SK-N-SH (cell line): ENCODE data around the gene CA10. TPM values are rescaled to one million over a fixed set of nuclear protein-coding genes. Genes with fewer than 3 reads are reported as not detected.

Experiments
- CTCF ChIA-PET: fragments of 300-600, 350-600 bp; formaldehyde crosslinking; extraction: SDS; loops from one replicate; lab custom pipeline; 2021; lab: Yijun Ruan, JAX
- POLR2A ChIA-PET: fragments of 350-600 bp; sonication (Branson Sonifier 250); formaldehyde crosslinking; extraction: SDS; loops from one replicate; lab custom pipeline; 2020; ENCODE audit warnings: antibody characterized with exemption, inconsistent platforms; lab: Yijun Ruan, JAX
- DNase-seq: peaks from one replicate; pipeline ENCODE4 v3.0.0; 2012
- H2AFZ ChIP-seq: fragments of 200-600 bp; sonication (generic); 2 replicates; pipeline ENCODE4 v1.8.1; 2016; ENCODE audit warnings: antibody characterized with exemption, mild to moderate bottlenecking, low read depth
- H3F3A ChIP-seq: fragments of 200-600 bp; sonication (generic); replicated peaks from 2 replicates; pipeline ENCODE3; 2016; ENCODE audit warnings: antibody characterized with exemption, mild to moderate bottlenecking; ENCODE audit not compliant: insufficient read depth
- H3K27ac ChIP-seq, 2 experiments: fragments of 200-500 bp in 1 of 2; fragments of 200-600 bp in 1 of 2; sonication (Bioruptor generic) in 1 of 2; sonication (generic), shearing (Covaris generic) in 1 of 2; 2 replicates each; pipeline versions ENCODE4 v1.5.1 to v1.6.1; 2014 to 2016; ENCODE audit warnings: low read depth in 2 of 2, inconsistent platforms in 1 of 2, low read length in 1 of 2, mild to moderate bottlenecking in 1 of 2, mixed read lengths in 1 of 2
- H3K27me3 ChIP-seq: fragments of 200-600 bp; sonication (generic), shearing (Covaris generic); 2 replicates; pipeline ENCODE4 v1.6.1; 2016; ENCODE audit warnings: mixed run types; ENCODE audit not compliant: insufficient read depth
- H3K36me3 ChIP-seq, 2 experiments: fragments of 200-500 bp in 1 of 2; fragments of 200-600 bp in 1 of 2; sonication (Bioruptor generic) in 1 of 2; sonication (generic) in 1 of 2; replicated peaks in 1 of 2; 2 replicates each; pipeline versions ENCODE3 to v1.5.1; 2014 to 2016; ENCODE audit warnings: low read length in 1 of 2, mild to moderate bottlenecking in 1 of 2; ENCODE audit not compliant: insufficient read depth in 2 of 2, control insufficient read depth in 1 of 2
- H3K4me1 ChIP-seq, 2 experiments: fragments of 200-500 bp in 1 of 2; fragments of 200-600 bp in 1 of 2; sonication (Bioruptor generic) in 1 of 2; sonication (generic), shearing (Covaris generic) in 1 of 2; 2 replicates each; pipeline versions ENCODE4 v1.5.1 to v1.6.1; 2014 to 2016; ENCODE audit warnings: low read depth in 1 of 2, low read length in 1 of 2, mixed run types in 1 of 2; ENCODE audit not compliant: insufficient read depth in 2 of 2, control insufficient read depth in 1 of 2
- H3K4me2 ChIP-seq: fragments of 200-600 bp; sonication (generic), shearing (Covaris generic); 2 replicates; pipeline ENCODE4 v1.6.1; 2017; ENCODE audit warnings: mixed run types
- H3K4me3 ChIP-seq, 2 experiments: fragments of 200-500 bp in 1 of 2; fragments of 200-600 bp in 1 of 2; sonication (Bioruptor generic) in 1 of 2; sonication (generic), shearing (Covaris generic) in 1 of 2; 2 replicates each; pipeline versions ENCODE4 v1.5.1 to v1.8.1; 2014 to 2016; ENCODE audit warnings: low read depth in 2 of 2, inconsistent platforms in 1 of 2, low read length in 1 of 2, mild to moderate bottlenecking in 1 of 2, mixed read lengths in 1 of 2, moderate library complexity in 1 of 2
- H3K79me2 ChIP-seq: fragments of 200-600 bp; sonication (generic); 2 replicates; pipeline ENCODE4 v1.8.1; 2017; ENCODE audit warnings: mild to moderate bottlenecking; ENCODE audit not compliant: insufficient read depth
- H3K9ac ChIP-seq: fragments of 200-600 bp; sonication (generic); 2 replicates; pipeline ENCODE4 v1.6.1; 2017; ENCODE audit warnings: mixed run types
- H3K9me2 ChIP-seq: fragments of 200-600 bp; sonication (generic); 2 replicates; pipeline ENCODE4 v1.6.1; 2017; ENCODE audit warnings: mixed run types
- H3K9me3 ChIP-seq: fragments of 200-600 bp; sonication (generic); 2 replicates; pipeline ENCODE4 v1.6.1; 2017; ENCODE audit warnings: mixed run types, mild to moderate bottlenecking, moderate library complexity
- H4K20me1 ChIP-seq: fragments of 200-600 bp; sonication (generic); 2 replicates; pipeline ENCODE4 v1.6.1; 2017; ENCODE audit warnings: mild to moderate bottlenecking, mixed run types; ENCODE audit not compliant: insufficient read depth
- CHD2 ChIP-seq: fragments of 150-350 bp; IDR thresholded peaks from 2 replicates; pipeline ENCODE4 v1.6.1; 2018; ENCODE audit warnings: low read length; ENCODE audit not compliant: partially characterized antibody
- ELF1 ChIP-seq: IDR thresholded peaks from 2 replicates; pipeline ENCODE4 v1.4.0; 2012
- EP300 ChIP-seq, 2 experiments: IDR thresholded peaks; 2 replicates each; pipeline versions ENCODE4 v1.4.0 to v1.6.1; 2012; ENCODE audit warnings: borderline replicate concordance in 1 of 2, low read depth in 1 of 2, low read length in 1 of 2
- EZH2phosphoT487 ChIP-seq: fragments of 200-600 bp; sonication (generic); IDR thresholded peaks from 2 replicates; pipeline ENCODE4 v1.6.1; 2017; ENCODE audit warnings: low read depth, mixed run types, mild to moderate bottlenecking, antibody characterized with exemption, moderate library complexity, borderline replicate concordance
- FOXM1 ChIP-seq: IDR thresholded peaks from 2 replicates; pipeline ENCODE4 v1.4.0; 2012; ENCODE audit warnings: low read depth, mild to moderate bottlenecking
- GABPA ChIP-seq: IDR thresholded peaks from 2 replicates; pipeline ENCODE4 v1.4.0; 2012; ENCODE audit warnings: low read depth, mild to moderate bottlenecking
- GATA2 ChIP-seq: sonication (generic); formaldehyde crosslinking; IDR thresholded peaks from 2 replicates; pipeline ENCODE4 v1.5.0; 2020; ENCODE audit warnings: mild to moderate bottlenecking, missing genetic modification reagents
- JUND ChIP-seq: IDR thresholded peaks from 2 replicates; pipeline ENCODE4 v1.4.0; 2012
- MEF2A ChIP-seq: IDR thresholded peaks from 2 replicates; pipeline ENCODE4 v1.4.0; 2012; ENCODE audit warnings: low read depth, borderline replicate concordance
- MXI1 ChIP-seq: IDR thresholded peaks from 2 replicates; pipeline ENCODE4 v1.6.1; 2012; ENCODE audit warnings: mild to moderate bottlenecking, low read depth, low read length, improper control_type of control experiment
- NFIC ChIP-seq: IDR thresholded peaks from 2 replicates; pipeline ENCODE4 v1.4.0; 2012; ENCODE audit warnings: borderline replicate concordance
- RCOR1 ChIP-seq: fragments of 150-350 bp; IDR thresholded peaks from 2 replicates; pipeline ENCODE4 v1.6.1; 2017; ENCODE audit warnings: antibody characterized with exemption, low read length
- RFX5 ChIP-seq: IDR thresholded peaks from 2 replicates; pipeline ENCODE4 v1.6.1; 2012; ENCODE audit warnings: mild to moderate bottlenecking, improper control_type of control experiment, low read length
- SMC3 ChIP-seq: IDR thresholded peaks from 2 replicates; pipeline ENCODE4 v1.6.1; 2012; ENCODE audit warnings: low read depth, low read length, improper control_type of control experiment
- TCF12 ChIP-seq: IDR thresholded peaks from 2 replicates; pipeline ENCODE4 v1.4.0; 2012
- TEAD4 ChIP-seq: IDR thresholded peaks from 2 replicates; pipeline ENCODE4 v1.4.0; 2012; ENCODE audit warnings: mild to moderate bottlenecking, borderline replicate concordance; ENCODE audit not compliant: insufficient read depth
- YY1 ChIP-seq: IDR thresholded peaks from 2 replicates; pipeline ENCODE4 v1.4.0; 2012; ENCODE audit warnings: low read depth, mild to moderate bottlenecking
- WGBS: methylation state at CpG from one replicate; pipeline ENCODE4 v1.1.6; 2017; ENCODE audit warnings: low lambda C conversion rate; 5-methylcytosine and 5-hydroxymethylcytosine counted together
- polyA plus RNA-seq, 3 experiments: library from polyadenylated mRNA; depleted of rRNA; stranded (reverse); fragments of >200 nt; gene quantifications; 2 replicates each; pipeline ENCODE4 v1.2.3, GENCODE V29; 2012
- TF ChIP-seq, protein P1 (sequence below): IDR thresholded peaks from 2 replicates; pipeline ENCODE4; 2012
- TF ChIP-seq, protein P2 (sequence below): IDR thresholded peaks from 2 replicates; pipeline ENCODE4 v1.4.0; 2012; ENCODE audit warnings: low read depth, borderline replicate concordance
- TF ChIP-seq, protein P3 (sequence below): fragments of 150-350 bp; IDR thresholded peaks from 2 replicates; pipeline ENCODE4 v1.6.1; 2017; ENCODE audit warnings: antibody characterized with exemption, low read length, low read depth, borderline replicate concordance
- TF ChIP-seq, protein P4 (sequence below): IDR thresholded peaks from 2 replicates; pipeline ENCODE4 v1.6.1; 2012; ENCODE audit warnings: mild to moderate bottlenecking, low read depth, low read length, moderate library complexity

Gene CA10
- polyA plus RNA-seq, 1 of the 3 experiments (the other 2 are of a cell fraction) = not detected

DNA sequence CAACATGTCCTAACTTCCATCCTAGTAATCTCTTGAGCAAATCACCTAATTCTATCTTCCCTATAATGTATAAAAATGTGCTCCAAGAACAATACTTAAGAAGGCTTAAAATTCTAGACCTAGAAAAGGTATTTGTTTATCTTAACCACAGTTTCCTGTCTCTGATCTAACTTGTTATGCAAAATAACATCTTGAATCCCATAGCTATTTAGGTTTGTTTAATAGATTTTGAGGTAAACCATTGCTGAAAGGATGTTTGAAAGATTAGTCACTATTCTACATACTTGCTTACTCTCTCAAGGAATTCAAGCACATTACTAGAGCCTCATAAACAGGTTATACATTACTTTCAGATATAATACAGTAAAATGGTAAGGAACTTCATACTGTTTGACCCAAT lies 13.0 kb downstream of the CA10 start:
- TF ChIP-seq TCF12 = no peak
- no peak for TF ChIP-seq YY1
- TF ChIP-seq RCOR1 = no peak
- no peak for TF ChIP-seq TEAD4
- TF ChIP-seq GABPA = no peak
- TF ChIP-seq ELF1 = no peak
- TF ChIP-seq, protein P1, sequence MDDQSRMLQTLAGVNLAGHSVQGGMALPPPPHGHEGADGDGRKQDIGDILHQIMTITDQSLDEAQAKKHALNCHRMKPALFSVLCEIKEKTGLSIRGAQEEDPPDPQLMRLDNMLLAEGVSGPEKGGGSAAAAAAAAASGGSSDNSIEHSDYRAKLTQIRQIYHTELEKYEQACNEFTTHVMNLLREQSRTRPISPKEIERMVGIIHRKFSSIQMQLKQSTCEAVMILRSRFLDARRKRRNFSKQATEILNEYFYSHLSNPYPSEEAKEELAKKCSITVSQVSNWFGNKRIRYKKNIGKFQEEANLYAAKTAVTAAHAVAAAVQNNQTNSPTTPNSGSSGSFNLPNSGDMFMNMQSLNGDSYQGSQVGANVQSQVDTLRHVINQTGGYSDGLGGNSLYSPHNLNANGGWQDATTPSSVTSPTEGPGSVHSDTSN = no peak
- no peak for TF ChIP-seq RFX5
- TF ChIP-seq, protein P2, sequence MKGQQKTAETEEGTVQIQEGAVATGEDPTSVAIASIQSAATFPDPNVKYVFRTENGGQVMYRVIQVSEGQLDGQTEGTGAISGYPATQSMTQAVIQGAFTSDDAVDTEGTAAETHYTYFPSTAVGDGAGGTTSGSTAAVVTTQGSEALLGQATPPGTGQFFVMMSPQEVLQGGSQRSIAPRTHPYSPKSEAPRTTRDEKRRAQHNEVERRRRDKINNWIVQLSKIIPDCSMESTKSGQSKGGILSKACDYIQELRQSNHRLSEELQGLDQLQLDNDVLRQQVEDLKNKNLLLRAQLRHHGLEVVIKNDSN = no peak
- TF ChIP-seq MXI1 = no peak
- no peak for TF ChIP-seq EP300 (IDR thresholded peaks at IDR 0.05; ENCODE audit: borderline replicate concordance in 1 of 2, low read depth in 1 of 2, low read length in 1 of 2)
- TF ChIP-seq MEF2A = no peak
- no peak for TF ChIP-seq CHD2
- H3K9me2 ChIP-seq = no peaks in the 10 kb centered on the region
- CTCF ChIA-PET = interaction anchor here (1.4 kb wide), 1 partner anchor 11 kb away, joined by 4 read pairs; no protein-coding TSS in a partner anchor
- no peaks in the 10 kb centered on the region for H3F3A ChIP-seq
- no peaks in the 10 kb centered on the region for H3K79me2 ChIP-seq
- H3K36me3 ChIP-seq = no peaks in the 10 kb centered on the region
- H2AFZ ChIP-seq = no peak overlapping the region
- POLR2A ChIA-PET = no interaction called here
- no peaks in the 10 kb centered on the region for H3K27me3 ChIP-seq
- no peaks in the 10 kb centered on the region for H3K9me3 ChIP-seq
- no peak overlapping the region for H3K9ac ChIP-seq
- no peak overlapping the region for H3K4me3 ChIP-seq
- H4K20me1 ChIP-seq = no peaks in the 10 kb centered on the region
- DNase-seq = no peak
- H3K4me1 ChIP-seq = no peaks in the 10 kb centered on the region; a peak in 2 of 4 replicates
- H3K4me2 ChIP-seq = no peak overlapping the region
- no peak overlapping the region for H3K27ac ChIP-seq

DNA sequence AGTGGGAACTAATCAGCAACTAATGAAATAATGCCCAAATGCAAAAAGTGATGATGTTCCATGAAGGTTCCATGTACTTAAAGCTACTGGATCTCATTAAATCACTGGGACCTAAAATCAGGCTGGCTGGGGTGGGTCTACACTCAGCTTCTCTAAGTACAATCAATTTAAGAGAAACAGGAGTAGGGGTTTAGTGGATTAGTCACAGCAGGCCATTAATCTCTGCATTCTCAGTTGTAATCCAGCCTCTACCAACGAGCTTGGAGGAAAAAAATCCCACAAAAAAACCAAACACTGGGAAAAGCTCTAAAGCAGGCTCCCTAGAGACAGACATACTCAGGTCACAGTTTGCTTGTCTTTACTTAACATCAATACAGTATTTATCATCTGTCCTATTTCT lies 15.0 kb downstream of the CA10 start:
- Histone ChIP-seq H3K4me2 (no peak overlapping the region), H3K9me2 (no peaks in the 10 kb centered on the region), H3K9ac (no peak overlapping the region), H4K20me1 (no peaks in the 10 kb centered on the region), H3K9me3 (no peaks in the 10 kb centered on the region), H3K27ac (no peak overlapping the region), H3F3A (no peaks in the 10 kb centered on the region), H3K4me1 (no peaks in the 10 kb centered on the region), H2AFZ (no peak overlapping the region), H3K4me3 (no peak overlapping the region), H3K27me3 (no peaks in the 10 kb centered on the region), H3K36me3 (no peaks in the 10 kb centered on the region), H3K79me2 (no peaks in the 10 kb centered on the region)
- POLR2A ChIA-PET = no interaction called here
- DNase-seq = no peak
- 5% methylated on average over 1 of the region's 1 CpG for WGBS
- CTCF ChIA-PET = interaction anchor here (1.2 to 1.8 kb wide), 3 partner anchors 9 to 37 kb away, joined by 3 to 9 read pairs (median 3); partner anchors contain the start of gene CA10
- TF ChIP-seq JUND (no peak), YY1 (no peak), SMC3 (no peak), GATA2 (CRISPR knock-in tag) (no peak), NFIC (no peak), MEF2A (no peak), EZH2phosphoT487 (no peak), FOXM1 (no peak)
- TF ChIP-seq, protein P3, sequence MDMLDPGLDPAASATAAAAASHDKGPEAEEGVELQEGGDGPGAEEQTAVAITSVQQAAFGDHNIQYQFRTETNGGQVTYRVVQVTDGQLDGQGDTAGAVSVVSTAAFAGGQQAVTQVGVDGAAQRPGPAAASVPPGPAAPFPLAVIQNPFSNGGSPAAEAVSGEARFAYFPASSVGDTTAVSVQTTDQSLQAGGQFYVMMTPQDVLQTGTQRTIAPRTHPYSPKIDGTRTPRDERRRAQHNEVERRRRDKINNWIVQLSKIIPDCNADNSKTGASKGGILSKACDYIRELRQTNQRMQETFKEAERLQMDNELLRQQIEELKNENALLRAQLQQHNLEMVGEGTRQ = no peak
- TF ChIP-seq, protein P2 = no peak
- TF ChIP-seq, protein P4, sequence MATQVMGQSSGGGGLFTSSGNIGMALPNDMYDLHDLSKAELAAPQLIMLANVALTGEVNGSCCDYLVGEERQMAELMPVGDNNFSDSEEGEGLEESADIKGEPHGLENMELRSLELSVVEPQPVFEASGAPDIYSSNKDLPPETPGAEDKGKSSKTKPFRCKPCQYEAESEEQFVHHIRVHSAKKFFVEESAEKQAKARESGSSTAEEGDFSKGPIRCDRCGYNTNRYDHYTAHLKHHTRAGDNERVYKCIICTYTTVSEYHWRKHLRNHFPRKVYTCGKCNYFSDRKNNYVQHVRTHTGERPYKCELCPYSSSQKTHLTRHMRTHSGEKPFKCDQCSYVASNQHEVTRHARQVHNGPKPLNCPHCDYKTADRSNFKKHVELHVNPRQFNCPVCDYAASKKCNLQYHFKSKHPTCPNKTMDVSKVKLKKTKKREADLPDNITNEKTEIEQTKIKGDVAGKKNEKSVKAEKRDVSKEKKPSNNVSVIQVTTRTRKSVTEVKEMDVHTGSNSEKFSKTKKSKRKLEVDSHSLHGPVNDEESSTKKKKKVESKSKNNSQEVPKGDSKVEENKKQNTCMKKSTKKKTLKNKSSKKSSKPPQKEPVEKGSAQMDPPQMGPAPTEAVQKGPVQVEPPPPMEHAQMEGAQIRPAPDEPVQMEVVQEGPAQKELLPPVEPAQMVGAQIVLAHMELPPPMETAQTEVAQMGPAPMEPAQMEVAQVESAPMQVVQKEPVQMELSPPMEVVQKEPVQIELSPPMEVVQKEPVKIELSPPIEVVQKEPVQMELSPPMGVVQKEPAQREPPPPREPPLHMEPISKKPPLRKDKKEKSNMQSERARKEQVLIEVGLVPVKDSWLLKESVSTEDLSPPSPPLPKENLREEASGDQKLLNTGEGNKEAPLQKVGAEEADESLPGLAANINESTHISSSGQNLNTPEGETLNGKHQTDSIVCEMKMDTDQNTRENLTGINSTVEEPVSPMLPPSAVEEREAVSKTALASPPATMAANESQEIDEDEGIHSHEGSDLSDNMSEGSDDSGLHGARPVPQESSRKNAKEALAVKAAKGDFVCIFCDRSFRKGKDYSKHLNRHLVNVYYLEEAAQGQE = no peak
